ENCODE data around the gene CDCP2.
"Not testable (repeated sequence)": the region's sequence is repeated elsewhere in the genome, so short reads cannot be mapped to it uniquely, and the experiment has no call there.

CDCP2 gene

DNA sequence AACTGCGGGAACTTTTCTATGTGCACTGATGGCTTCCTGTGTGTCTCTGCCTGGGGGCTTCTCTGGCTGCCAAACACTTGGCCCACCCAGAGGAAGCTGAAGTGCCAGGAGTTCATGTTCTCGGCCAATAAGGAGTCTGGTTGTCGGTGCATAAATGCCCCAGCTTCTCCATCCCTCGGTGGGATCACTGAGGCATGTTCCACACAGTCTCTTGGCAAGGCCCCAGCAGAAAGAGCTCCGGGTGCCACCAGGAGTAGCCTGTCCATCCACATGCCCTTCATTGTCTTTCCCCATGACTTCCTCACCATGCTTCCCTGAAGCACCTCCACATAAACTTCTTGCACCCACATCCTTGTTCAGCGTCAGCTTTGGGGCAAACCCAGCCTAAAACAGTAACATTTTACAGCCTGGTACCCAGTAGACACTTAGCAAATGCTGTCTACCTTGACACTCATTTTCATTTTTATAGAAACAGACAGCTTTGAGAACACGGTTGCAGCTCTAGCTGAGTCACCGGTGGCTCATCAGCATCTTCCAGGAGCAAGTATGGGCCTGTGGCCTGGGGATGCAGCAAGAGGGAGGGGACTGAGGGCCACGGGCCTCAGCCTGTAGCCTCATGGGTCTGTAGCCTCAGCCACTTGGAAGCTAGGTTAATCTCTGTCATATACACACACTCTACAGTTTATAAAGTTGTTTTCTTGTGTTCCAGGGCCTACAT lies 14.8 kb upstream of the CDCP2 start:
- Histone ChIP-seq H3K14ac (ENCODE audit: low read length) (no peak overlapping the region), H3K4me1 (ENCODE audit: control insufficient read depth in 1 of 2, insufficient read depth in 2 of 2, low read length in 2 of 2) (peaks cover 0 to 6% of the 10 kb centered on the region in 2 experiments), H2BK120ac (ENCODE audit: insufficient read depth, low read length, poor library complexity) (no peak overlapping the region), H4K12ac (ENCODE audit: low read depth, low read length) (no peak overlapping the region), H3K27ac (ENCODE audit: low read depth, low read length) (no peak overlapping the region), H3K9me3 (ENCODE audit: insufficient read depth, low read depth, low read length) (peaks cover 1% of the 10 kb centered on the region), H3K4me3 (ENCODE audit: low read depth, low read length) (no peak overlapping the region), H3K79me1 (ENCODE audit: low read length) (no peaks in the 10 kb centered on the region), H3K27me3 (ENCODE audit: insufficient read depth, low read length) (no peaks in the 10 kb centered on the region), H2BK12ac (ENCODE audit: low read length) (no peak overlapping the region), H3K36me3 (ENCODE audit: control insufficient read depth in 1 of 2, insufficient read depth in 2 of 2, low read length in 2 of 2) (no peaks in the 10 kb centered on the region), H4K8ac (ENCODE audit: low read depth, low read length) (no peak overlapping the region), H3K4me2 (ENCODE audit: low read length) (no peak overlapping the region), H3K23ac (ENCODE audit: low read length) (no peak overlapping the region), H3K18ac (ENCODE audit: low read length) (no peak overlapping the region), H3K9ac (ENCODE audit: low read length) (no peak overlapping the region), H2AFZ (ENCODE audit: insufficient read depth, low read length, poor library complexity) (no peak overlapping the region), H3K4ac (ENCODE audit: low read depth, low read length) (no peak overlapping the region), H2AK5ac (ENCODE audit: low read length) (no peak overlapping the region), H2BK5ac (ENCODE audit: low read depth, low read length, poor library complexity) (no peak overlapping the region), H4K91ac (ENCODE audit: low read depth, low read length) (no peak overlapping the region), H3K79me2 (ENCODE audit: control insufficient read depth, insufficient read depth, low read length, poor library complexity) (no peaks in the 10 kb centered on the region)
- peak in 1 of 2 donors; percentile 18 for DNase-seq
- no CpG with 5 or more reads among the region's 9 CpGs for WGBS (ENCODE audit: extremely low coverage, insufficient coverage, insufficient read length)

DNA sequence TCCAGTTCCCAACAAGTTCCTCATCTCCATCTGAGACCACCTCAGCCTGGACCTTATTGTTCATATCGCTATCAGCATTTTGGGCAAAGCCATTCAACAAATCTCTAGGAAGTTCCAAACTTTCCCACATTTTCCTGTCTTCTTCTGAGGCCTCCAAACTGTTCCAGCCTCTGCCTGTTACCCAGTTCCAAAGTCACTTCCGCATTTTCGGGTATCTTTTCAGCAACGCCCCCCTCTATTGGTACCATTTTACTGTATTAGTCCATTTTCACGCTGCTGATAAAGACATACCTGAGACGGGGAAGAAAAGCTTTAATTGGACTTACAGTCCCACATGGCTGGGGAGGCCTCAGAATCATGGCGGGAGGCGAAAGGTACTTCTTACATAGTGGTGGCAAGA lies 13.6 kb upstream of the CDCP2 start:
- not testable (repeated sequence) for H3K27ac ChIP-seq (ENCODE audit: low read depth, low read length); H2BK5ac ChIP-seq (ENCODE audit: low read depth, low read length, poor library complexity); H2AFZ ChIP-seq (ENCODE audit: insufficient read depth, low read length, poor library complexity); H4K12ac ChIP-seq (ENCODE audit: low read depth, low read length); H2BK120ac ChIP-seq (ENCODE audit: insufficient read depth, low read length, poor library complexity); H3K23ac ChIP-seq (ENCODE audit: low read length); H3K4ac ChIP-seq (ENCODE audit: low read depth, low read length); DNase-seq; H3K9ac ChIP-seq (ENCODE audit: low read length); H3K36me3 ChIP-seq (ENCODE audit: control insufficient read depth in 1 of 2, insufficient read depth in 2 of 2, low read length in 2 of 2); H4K91ac ChIP-seq (ENCODE audit: low read depth, low read length); H2AK5ac ChIP-seq (ENCODE audit: low read length); H3K4me2 ChIP-seq (ENCODE audit: low read length); H3K4me1 ChIP-seq (ENCODE audit: control insufficient read depth in 1 of 2, insufficient read depth in 2 of 2, low read length in 2 of 2); H3K79me2 ChIP-seq (ENCODE audit: control insufficient read depth, insufficient read depth, low read length, poor library complexity); H3K79me1 ChIP-seq (ENCODE audit: low read length); H3K27me3 ChIP-seq (ENCODE audit: insufficient read depth, low read length); H3K14ac ChIP-seq (ENCODE audit: low read length); H2BK12ac ChIP-seq (ENCODE audit: low read length); H4K8ac ChIP-seq (ENCODE audit: low read depth, low read length); H3K18ac ChIP-seq (ENCODE audit: low read length); H3K9me3 ChIP-seq (ENCODE audit: insufficient read depth, low read depth, low read length); H3K4me3 ChIP-seq (ENCODE audit: low read depth, low read length)
- WGBS (ENCODE audit: extremely low coverage, insufficient coverage, insufficient read length): no CpG with 5 or more reads among the region's 8 CpGs

GRCh38 chr1:54165146-54165545 lies 12.3 kb upstream of the CDCP2 start:
- Histone ChIP-seq H2BK12ac (ENCODE audit: low read length) (no peak overlapping the region), H3K79me2 (ENCODE audit: control insufficient read depth, insufficient read depth, low read length, poor library complexity) (no peaks in the 10 kb centered on the region), H3K23ac (ENCODE audit: low read length) (no peak overlapping the region), H3K36me3 (ENCODE audit: control insufficient read depth in 1 of 2, insufficient read depth in 2 of 2, low read length in 2 of 2) (no peaks in the 10 kb centered on the region), H4K8ac (ENCODE audit: low read depth, low read length) (no peak overlapping the region), H3K79me1 (ENCODE audit: low read length) (no peaks in the 10 kb centered on the region), H3K4me3 (ENCODE audit: low read depth, low read length) (no peak overlapping the region), H2BK5ac (ENCODE audit: low read depth, low read length, poor library complexity) (no peak overlapping the region), H2BK120ac (ENCODE audit: insufficient read depth, low read length, poor library complexity) (no peak overlapping the region), H3K27me3 (ENCODE audit: insufficient read depth, low read length) (no peaks in the 10 kb centered on the region), H4K91ac (ENCODE audit: low read depth, low read length) (no peak overlapping the region), H3K27ac (ENCODE audit: low read depth, low read length) (no peak overlapping the region), H3K9me3 (ENCODE audit: insufficient read depth, low read depth, low read length) (peaks cover 1% of the 10 kb centered on the region), H3K18ac (ENCODE audit: low read length) (no peak overlapping the region), H3K14ac (ENCODE audit: low read length) (no peak overlapping the region), H3K9ac (ENCODE audit: low read length) (no peak overlapping the region), H4K12ac (ENCODE audit: low read depth, low read length) (no peak overlapping the region), H3K4me2 (ENCODE audit: low read length) (no peak overlapping the region), H2AFZ (ENCODE audit: insufficient read depth, low read length, poor library complexity) (no peak overlapping the region), H3K4me1 (ENCODE audit: control insufficient read depth in 1 of 2, insufficient read depth in 2 of 2, low read length in 2 of 2) (peaks cover 6 to 12% of the 10 kb centered on the region in 2 experiments), H3K4ac (ENCODE audit: low read depth, low read length) (no peak overlapping the region), H2AK5ac (ENCODE audit: low read length) (no peak overlapping the region)
- no peak for DNase-seq
- no CpG with 5 or more reads among the region's 15 CpGs for WGBS (ENCODE audit: extremely low coverage, insufficient coverage, insufficient read length)

GRCh38 chr1:54163573-54163972 lies 10.8 kb upstream of the CDCP2 start:
- Histone ChIP-seq H2BK120ac (ENCODE audit: insufficient read depth, low read length, poor library complexity) (no peak overlapping the region), H3K14ac (ENCODE audit: low read length) (no peak overlapping the region), H3K36me3 (ENCODE audit: control insufficient read depth in 1 of 2, insufficient read depth in 2 of 2, low read length in 2 of 2) (no peaks in the 10 kb centered on the region), H3K4me2 (ENCODE audit: low read length) (no peak overlapping the region), H4K12ac (ENCODE audit: low read depth, low read length) (no peak overlapping the region), H2BK5ac (ENCODE audit: low read depth, low read length, poor library complexity) (no peak overlapping the region), H3K9ac (ENCODE audit: low read length) (no peak overlapping the region), H3K4ac (ENCODE audit: low read depth, low read length) (no peak overlapping the region), H3K4me3 (ENCODE audit: low read depth, low read length) (no peak overlapping the region), H3K18ac (ENCODE audit: low read length) (no peak overlapping the region), H2AK5ac (ENCODE audit: low read length) (no peak overlapping the region), H3K9me3 (ENCODE audit: insufficient read depth, low read depth, low read length) (peaks cover 1% of the 10 kb centered on the region), H3K79me1 (ENCODE audit: low read length) (no peaks in the 10 kb centered on the region), H3K23ac (ENCODE audit: low read length) (no peak overlapping the region), H4K8ac (ENCODE audit: low read depth, low read length) (no peak overlapping the region), H3K27me3 (ENCODE audit: insufficient read depth, low read length) (no peaks in the 10 kb centered on the region), H3K27ac (ENCODE audit: low read depth, low read length) (no peak overlapping the region), H3K79me2 (ENCODE audit: control insufficient read depth, insufficient read depth, low read length, poor library complexity) (no peaks in the 10 kb centered on the region), H2BK12ac (ENCODE audit: low read length) (no peak overlapping the region), H4K91ac (ENCODE audit: low read depth, low read length) (no peak overlapping the region), H2AFZ (ENCODE audit: insufficient read depth, low read length, poor library complexity) (no peak overlapping the region), H3K4me1 (ENCODE audit: control insufficient read depth in 1 of 2, insufficient read depth in 2 of 2, low read length in 2 of 2) (peaks cover 9 to 15% of the 10 kb centered on the region in 2 experiments)
- DNase-seq: no peak
- WGBS (ENCODE audit: extremely low coverage, insufficient coverage, insufficient read length): no CpG with 5 or more reads among the region's 5 CpGs
